HG03469 (cell line): ENCODE data around the gene GTF2A1.

Experiments
- ATAC-seq: cut with Tn5 transposase; IDR thresholded peaks from one replicate; pipeline ENCODE4 v1.9.1; 2021; ENCODE audit warnings: mild to moderate bottlenecking, moderate library complexity, moderate number of reproducible peaks; ENCODE audit not compliant: unreplicated experiment

The GTF2A1 gene

GRCh38 chr14:81179631-81180030 is 41.1 kb downstream of the GTF2A1 start:
- no peak for ATAC-seq

GRCh38 chr14:81178063-81178462 is 42.7 kb downstream of the GTF2A1 start:
- peak; percentile 59 for ATAC-seq

GRCh38 chr14:81177225-81177624 is 43.5 kb downstream of the GTF2A1 start:
- ATAC-seq = no peak

GRCh38 chr14:81176241-81176640 is 44.5 kb downstream of the GTF2A1 start:
- no peak for ATAC-seq

- ATAC-seq = peak; percentile 19
Observed at GRCh38 chr14:81172881-81173280, 47.9 kb downstream of the GTF2A1 start.

- peak; percentile 28 for ATAC-seq
Observed at GRCh38 chr14:81172353-81172752, 48.4 kb downstream of the GTF2A1 start.

GRCh38 chr14:81170829-81171195 is 49.9 kb downstream of the GTF2A1 start:
- no peak for ATAC-seq

- ATAC-seq = peak; percentile 84
Observed at GRCh38 chr14:81170104-81170828, 50.5 kb downstream of the GTF2A1 start.

GRCh38 chr14:81169711-81170103 is 51.1 kb downstream of the GTF2A1 start:
- no peak for ATAC-seq

GRCh38 chr14:81169267-81169666 is 51.5 kb downstream of the GTF2A1 start:
- ATAC-seq = no peak

- ATAC-seq = no peak
Observed at GRCh38 chr14:81166121-81166520, 54.6 kb downstream of the GTF2A1 start.

- ATAC-seq = no peak
Observed at GRCh38 chr14:81165188-81165587, 55.6 kb downstream of the GTF2A1 start.

GRCh38 chr14:81164167-81164774 is 56.5 kb downstream of the GTF2A1 start:
- ATAC-seq = peak; percentile 94

- no peak for ATAC-seq
Observed at GRCh38 chr14:81162941-81163340, 57.8 kb downstream of the GTF2A1 start.

GRCh38 chr14:81161749-81162148 is 59.0 kb downstream of the GTF2A1 start:
- no peak for ATAC-seq

- ATAC-seq = no peak
Observed at GRCh38 chr14:81161088-81161487, 59.7 kb downstream of the GTF2A1 start.

GRCh38 chr14:81157431-81157830 is 63.3 kb downstream of the GTF2A1 start:
- no peak for ATAC-seq

GRCh38 chr14:81153187-81153586 is 67.6 kb downstream of the GTF2A1 start:
- no peak for ATAC-seq

- no peak for ATAC-seq
Observed at GRCh38 chr14:81148635-81149034, 72.1 kb downstream of the GTF2A1 start.

GRCh38 chr14:81147140-81147897 is 73.4 kb downstream of the GTF2A1 start:
- peak; percentile 56 for ATAC-seq

GRCh38 chr14:81144824-81145603 is 75.7 kb downstream of the GTF2A1 start:
- ATAC-seq = no peak
